Right atrium auricular region (tissue), 2 donors: ENCODE measurements around the gene TMEM39A. TPM values are rescaled to one million over a fixed set of nuclear protein-coding genes. Genes with fewer than 3 reads are reported as not detected.

Experiments used
- DNase-seq: peaks from one replicate; pipeline ENCODE4 v3.0.0-alpha.2; 2019; ENCODE audit warnings: low spot score
- H3K27ac ChIP-seq, 2 donors: fragments of 200-600 bp; sonication (generic); 1 replicate in 1 of 2; 2 replicates in 1 of 2; pipeline ENCODE4 v1.5.1; 2016 to 2019
- H3K27me3 ChIP-seq, 2 donors: fragments of 200-600 bp; sonication (generic); one replicate each; pipeline versions ENCODE4 v1.5.1 to v1.6.0; 2017 to 2019
- H3K36me3 ChIP-seq: fragments of 200-600 bp; sonication (generic); one replicate; pipeline ENCODE4 v1.5.1; 2016
- H3K4me1 ChIP-seq, 2 donors: fragments of 200-600 bp; sonication (generic); one replicate each; pipeline versions ENCODE4 v1.5.1 to v1.6.0; 2017 to 2019
- H3K4me3 ChIP-seq, 2 donors: fragments of 200-600 bp; sonication (generic); 1 replicate in 1 of 2; 2 replicates in 1 of 2; pipeline ENCODE4 v1.5.1; 2017 to 2019; ENCODE audit warnings: mild to moderate bottlenecking in 1 of 2, moderate library complexity in 1 of 2
- H3K9me3 ChIP-seq, 2 donors: fragments of 200-600 bp; sonication (generic); one replicate each; pipeline ENCODE4 v1.5.1; 2019
- CTCF ChIP-seq, 2 donors: fragments of 200-600 bp; sonication (generic); IDR thresholded peaks; one replicate each; pipeline ENCODE4 v1.5.1; 2019; ENCODE audit warnings: antibody characterized with exemption in 2 of 2
- total RNA-seq, 2 donors: library from RNA; depleted of rRNA; stranded (reverse); fragments of >200 nt; gene quantifications; one replicate each; pipeline ENCODE4 v1.1.0, GENCODE V29; 2016

Gene TMEM39A
- total RNA-seq, 2 donors from 2014 or later, result 21.2 to 21.5 TPM

DNA sequence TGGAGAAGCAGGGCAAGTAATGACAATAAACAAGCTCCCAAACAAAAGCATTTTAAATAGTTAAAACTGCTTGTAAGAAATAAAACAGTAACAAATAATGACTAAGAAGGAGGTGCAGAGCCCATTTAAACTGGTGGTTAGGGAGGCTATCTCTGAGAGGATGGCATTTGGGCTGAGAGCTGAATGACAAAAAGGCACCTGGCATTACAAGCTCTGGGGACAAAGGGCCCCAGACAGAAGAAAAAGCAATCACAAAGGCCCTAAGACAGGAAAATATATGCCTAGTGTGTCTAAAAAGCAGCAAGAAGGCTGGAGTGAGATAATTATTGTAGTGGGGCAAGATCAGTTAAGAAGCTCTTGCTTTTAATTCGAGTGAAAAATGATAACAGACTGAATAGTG is 9.6 kb downstream of the TMEM39A start:
- Histone ChIP-seq H3K36me3 (peaks cover 71% of the 10 kb centered on the region), H3K27me3 (no peaks in the 10 kb centered on the region)
- no peak for DNase-seq

DNA sequence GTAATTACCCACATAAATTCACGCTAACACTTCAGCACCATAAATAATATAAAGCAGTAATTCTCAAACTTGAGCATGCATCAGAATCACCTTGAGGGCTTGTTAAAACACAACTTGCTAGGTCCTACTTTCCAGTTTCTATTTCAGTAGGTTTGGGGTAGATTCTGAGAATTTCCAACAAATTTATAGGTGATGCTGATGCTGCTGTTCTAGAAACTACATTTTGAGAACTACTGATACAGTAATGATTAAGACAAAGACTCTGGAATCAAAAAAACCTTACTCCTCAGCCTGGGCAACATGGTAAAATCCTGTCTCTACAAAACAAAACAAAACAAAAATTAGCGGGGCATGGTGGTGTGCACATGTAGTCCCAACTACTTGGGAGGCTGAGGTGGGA is 18.8 kb downstream of the TMEM39A start:
- no peaks in the 10 kb centered on the region for H3K4me1 ChIP-seq
- TF ChIP-seq CTCF (IDR thresholded peaks at IDR 0.05), result no peak
- no peak overlapping the region for H3K27ac ChIP-seq
- no peak overlapping the region for H3K4me3 ChIP-seq
- no peaks in the 10 kb centered on the region for H3K27me3 ChIP-seq
- peaks cover 70% of the 10 kb centered on the region for H3K36me3 ChIP-seq
- DNase-seq, result no peak
- no peaks in the 10 kb centered on the region for H3K9me3 ChIP-seq

More for the DNA sequence above, 9.6 kb downstream of the TMEM39A start:
- TF ChIP-seq CTCF (IDR thresholded peaks at IDR 0.05), result no peak
- no peak overlapping the region for H3K4me3 ChIP-seq
- H3K4me1 ChIP-seq, result peaks cover 0 to 5% of the 10 kb centered on the region in 2 donors
- H3K27ac ChIP-seq, result no peak overlapping the region
- H3K9me3 ChIP-seq, result no peaks in the 10 kb centered on the region

DNA sequence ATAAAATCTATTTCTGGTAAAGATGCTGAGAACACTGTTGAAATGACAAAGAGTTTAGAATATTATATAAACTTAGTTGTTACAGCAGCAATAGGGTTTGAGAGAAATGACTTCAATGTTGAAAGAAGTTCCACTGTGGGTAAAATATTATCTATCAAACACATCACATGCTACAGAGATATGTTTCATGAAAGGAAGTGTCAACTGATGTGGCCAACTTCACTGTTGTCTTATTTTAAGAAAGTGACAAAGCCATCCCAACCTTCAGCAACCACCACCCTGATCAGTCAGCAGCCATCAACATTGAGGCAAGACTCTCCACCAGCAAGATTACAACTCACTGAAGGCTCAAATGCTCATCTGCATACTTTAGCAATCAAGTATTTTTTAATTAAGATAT is 20.2 kb downstream of the TMEM39A start:
- H3K27me3 ChIP-seq, result no peaks in the 10 kb centered on the region
- no peak for TF ChIP-seq CTCF (IDR thresholded peaks at IDR 0.05)
- DNase-seq, result no peak
- H3K4me1 ChIP-seq, result no peaks in the 10 kb centered on the region
- H3K36me3 ChIP-seq, result peaks cover 56% of the 10 kb centered on the region
- no peaks in the 10 kb centered on the region for H3K9me3 ChIP-seq
- no peak overlapping the region for H3K27ac ChIP-seq
- no peak overlapping the region for H3K4me3 ChIP-seq

DNA sequence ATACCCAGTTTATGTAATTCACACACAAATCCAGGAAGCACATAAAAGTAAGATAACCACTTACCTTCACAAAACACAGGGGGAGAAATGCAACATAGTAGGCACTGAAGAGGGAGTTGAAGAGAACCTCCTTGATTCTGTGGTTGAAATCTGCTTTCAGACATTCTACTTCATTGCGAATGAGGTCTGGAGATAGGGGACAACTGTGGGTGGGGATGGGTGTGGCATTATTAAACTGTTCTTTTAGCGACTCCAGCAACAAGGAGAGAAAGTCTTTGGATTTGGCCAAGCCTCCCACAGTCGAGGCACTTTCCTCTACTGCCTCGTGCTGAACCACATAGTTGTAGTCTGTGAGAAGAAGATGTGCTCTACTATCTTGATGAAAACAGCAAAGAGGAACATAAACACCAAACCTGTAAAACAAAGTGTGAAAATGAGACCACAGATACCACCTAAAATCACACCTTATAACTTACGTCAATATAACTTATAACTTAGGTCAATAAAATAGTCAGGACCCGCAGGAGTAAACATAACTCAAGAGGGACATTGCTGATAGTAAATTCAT is 25.6 kb downstream of the TMEM39A start:
- peaks cover 74% of the 10 kb centered on the region for H3K36me3 ChIP-seq
- no peak overlapping the region for H3K27ac ChIP-seq
- H3K4me1 ChIP-seq, result no peaks in the 10 kb centered on the region
- DNase-seq, result no peak
- no peaks in the 10 kb centered on the region for H3K27me3 ChIP-seq
- no peaks in the 10 kb centered on the region for H3K9me3 ChIP-seq
- TF ChIP-seq CTCF (IDR thresholded peaks at IDR 0.05), result no peak
- no peak overlapping the region for H3K4me3 ChIP-seq

DNA sequence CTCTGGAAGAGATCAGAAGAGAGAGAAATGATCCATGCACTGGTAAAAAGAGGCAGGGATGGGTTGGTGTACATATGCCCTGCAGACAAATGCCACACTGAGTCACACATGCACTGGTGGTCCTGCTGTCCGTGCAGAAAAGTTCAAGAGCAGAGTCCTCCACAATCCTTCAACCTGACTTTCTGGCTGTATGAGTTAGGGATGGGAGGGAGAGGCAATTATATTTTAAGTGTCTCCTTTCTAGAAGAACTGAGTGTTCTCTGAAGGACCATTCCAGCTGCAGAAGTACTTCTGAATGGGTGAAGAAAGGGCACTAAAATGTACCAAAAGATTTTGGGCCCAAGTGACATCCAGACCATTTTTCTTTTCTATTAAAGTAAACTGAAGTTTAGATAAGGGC is 26.4 kb downstream of the TMEM39A start:
- H3K27me3 ChIP-seq, result no peaks in the 10 kb centered on the region
- no peak overlapping the region for H3K27ac ChIP-seq
- no peaks in the 10 kb centered on the region for H3K9me3 ChIP-seq
- no peaks in the 10 kb centered on the region for H3K4me1 ChIP-seq
- DNase-seq, result no peak
- H3K4me3 ChIP-seq, result no peak overlapping the region
- no peak for TF ChIP-seq CTCF (IDR thresholded peaks at IDR 0.05)
- H3K36me3 ChIP-seq, result peaks cover 70% of the 10 kb centered on the region

GRCh38 chr3:119434703-119435102 is 28.7 kb downstream of the TMEM39A start:
- H3K36me3 ChIP-seq, result peaks cover 78% of the 10 kb centered on the region
- no peak for TF ChIP-seq CTCF (IDR thresholded peaks at IDR 0.05)
- no peak for DNase-seq
- no peak overlapping the region for H3K4me3 ChIP-seq
- peaks cover 0 to 5% of the 10 kb centered on the region in 2 donors for H3K9me3 ChIP-seq
- no peaks in the 10 kb centered on the region for H3K27me3 ChIP-seq
- H3K4me1 ChIP-seq, result no peaks in the 10 kb centered on the region
- no peak overlapping the region for H3K27ac ChIP-seq
